Left lung (tissue), 10 donors: ENCODE results near the gene CNNM4. TPM values are rescaled to one million over a fixed set of nuclear protein-coding genes. Genes with fewer than 3 reads are reported as not detected.

Experiments used
- ATAC-seq: fragments of 200-7000 bp; cut with Tn5 transposase; one replicate; pipeline ENCODE4 v1.9.1; 2020; ENCODE audit warnings: moderate library complexity
- DNase-seq, 4 donors: peaks; one replicate each; pipeline ENCODE4 v3.0.0-alpha.2; 2013 to 2020
- H3K27ac ChIP-seq, 2 donors: fragments of 200-600 bp; sonication (generic) in 1 of 2; one replicate each; pipeline versions ENCODE4 v1.5.0 to v1.8.0; 2020 to 2021
- H3K27me3 ChIP-seq, 2 donors: fragments of 200-600 bp; sonication (generic) in 1 of 2; one replicate each; pipeline versions ENCODE4 v1.5.0 to v1.8.0; 2020 to 2021
- H3K36me3 ChIP-seq, 2 donors: fragments of 200-600 bp; sonication (generic) in 1 of 2; one replicate each; pipeline versions ENCODE4 v1.5.0 to v1.8.0; 2020 to 2021
- H3K4me1 ChIP-seq, 2 donors: fragments of 200-600 bp; one replicate each; pipeline ENCODE4 v1.8.0; 2021
- H3K4me3 ChIP-seq, 2 donors: fragments of 200-600 bp; sonication (generic) in 1 of 2; one replicate each; pipeline versions ENCODE4 v1.5.0 to v1.8.0; 2020 to 2021; ENCODE audit warnings: mild to moderate bottlenecking in 1 of 2
- H3K9me3 ChIP-seq, 2 donors: fragments of 200-600 bp; sonication (generic) in 1 of 2; one replicate each; pipeline versions ENCODE4 v1.5.0 to v1.8.0; 2020 to 2021
- CTCF ChIP-seq, 2 donors: fragments of 200-600 bp; sonication (generic) in 1 of 2; IDR thresholded peaks; one replicate each; pipeline versions ENCODE4 v1.5.0 to v1.8.0; 2021; ENCODE audit warnings: antibody characterized with exemption in 2 of 2
- intact Hi-C, 2 donors: fragments of 100-400 bp; cut with DNase I; formaldehyde crosslinking; loops; one replicate each; pipeline versions ENCODE4 v1.11.2 to v1.14.2; 2022
- polyA plus RNA-seq, 6 donors: library from polyadenylated mRNA; unstranded; fragments of 120-200 nt; gene quantifications; one replicate each; pipeline ENCODE4 v1.2.1, GENCODE V29; 2013; ENCODE audit not compliant: insufficient read length in 6 of 6
- total RNA-seq, 2 donors: library from RNA; stranded (reverse); fragmentation: NEBNext Ultra II Directional; extraction: Animal tissue kit (Norgen Biotek cat#: 25700); gene quantifications; one replicate each; pipeline ENCODE4 v1.2.1, GENCODE V29; 2021
- donor health status: DM: no; HTN: yes; CAD: no.
- donor health status: DM: no; HTN: no; CAD: no.

Gene CNNM4
- total and polyA plus RNA-seq, 8 donors, result 14.1 to 22.8 (median 16.7) TPM

- Histone ChIP-seq H3K9me3 (no peaks in the 10 kb centered on the region), H3K4me1 (peaks cover 4 to 9% of the 10 kb centered on the region in 2 donors), H3K36me3 (peaks cover 0 to 66% of the 10 kb centered on the region in 2 donors), H3K4me3 (no peak overlapping the region), H3K27me3 (no peaks in the 10 kb centered on the region), H3K27ac (no peak overlapping the region)
- ATAC-seq, result no peak
- no peak for DNase-seq
- intact Hi-C loops, result no loop called here
- no peak for TF ChIP-seq CTCF (IDR thresholded peaks at IDR 0.05)
Observed at GRCh38 chr2:96852667-96853066, 92.0 kb downstream of the CNNM4 start.

GRCh38 chr2:96853321-96853720 lies 92.6 kb downstream of the CNNM4 start:
- ATAC-seq (no peak), DNase-seq (no peak)
- no peaks in the 10 kb centered on the region for H3K27me3 ChIP-seq
- TF ChIP-seq CTCF (IDR thresholded peaks at IDR 0.05), result no peak
- intact Hi-C loops, result no loop called here
- peaks cover 4 to 9% of the 10 kb centered on the region in 2 donors for H3K4me1 ChIP-seq
- no peak overlapping the region for H3K4me3 ChIP-seq
- no peak overlapping the region for H3K27ac ChIP-seq
- H3K36me3 ChIP-seq, result peaks cover 0 to 59% of the 10 kb centered on the region in 2 donors
- no peaks in the 10 kb centered on the region for H3K9me3 ChIP-seq

- ATAC-seq (peak; percentile 7), DNase-seq (no peak)
- Histone ChIP-seq H3K9me3 (no peaks in the 10 kb centered on the region), H3K27ac (peak overlapping the region; percentile 78 to 86), H3K36me3 (peaks cover 0 to 42% of the 10 kb centered on the region in 2 donors), H3K4me1 (peaks cover 12 to 41% of the 10 kb centered on the region in 2 donors), H3K27me3 (peaks cover 0 to 7% of the 10 kb centered on the region in 2 donors), H3K4me3 (peak overlapping the region; percentile 86 to 93)
- intact Hi-C loops, result no loop called here
- TF ChIP-seq CTCF (IDR thresholded peaks at IDR 0.05), result no peak
Observed at GRCh38 chr2:96856776-96857666, 96.3 kb downstream of the CNNM4 start.

- no peaks in the 10 kb centered on the region for H3K9me3 ChIP-seq
- peaks cover 0 to 40% of the 10 kb centered on the region in 2 donors for H3K36me3 ChIP-seq
- peaks cover 0 to 7% of the 10 kb centered on the region in 2 donors for H3K27me3 ChIP-seq
- H3K4me1 ChIP-seq, result peaks cover 12 to 47% of the 10 kb centered on the region in 2 donors
- intact Hi-C loops, result no loop called here
- peak within 1 kb of the TSS; percentile 86 to 93 for H3K4me3 ChIP-seq
- ATAC-seq (peak; percentile 95), DNase-seq (peak; percentile 97 to 99 (median 98))
- TF ChIP-seq CTCF (IDR thresholded peaks at IDR 0.05), result peak; percentile 76 to 93
- H3K27ac ChIP-seq, result peak within 1 kb of the TSS; percentile 78 to 86
Observed at GRCh38 chr2:96857667-96858372, 97.1 kb downstream of the CNNM4 start, which contains the start of gene ANKRD39. ANKRD39 (minus strand) TSS chr2:96858016; CDS start chr2:96857987, 29 bp downstream.
